CD4-positive, alpha-beta T cell treated with Interleukin-10 for 1 hour (primary cell): ENCODE data around the gene ARL6IP4.
"Not testable (repeated sequence)": the region's sequence is repeated elsewhere in the genome, so short reads cannot be mapped to it uniquely, and the experiment has no call there.

Source experiments
- DNase-seq: peaks from one replicate; pipeline ENCODE4 v3.0.0-alpha.2; 2020

The ARL6IP4 gene

GRCh38 chr12:123013185-123014095 is 33.0 kb downstream of the ARL6IP4 start:
- DNase-seq: no peak

- DNase-seq: not testable (repeated sequence)
Measured at GRCh38 chr12:123014473-123014872, 34.0 kb downstream of the ARL6IP4 start.

- DNase-seq: no peak
Measured at GRCh38 chr12:123017753-123018152, 37.3 kb downstream of the ARL6IP4 start.

- DNase-seq: no peak
Measured at GRCh38 chr12:123019841-123020138, 39.3 kb downstream of the ARL6IP4 start.

- DNase-seq: no peak
Measured at GRCh38 chr12:123021688-123022604, 41.5 kb downstream of the ARL6IP4 start.

GRCh38 chr12:123022846-123023245 is 42.4 kb downstream of the ARL6IP4 start:
- DNase-seq: no peak

- DNase-seq: no peak
Measured at GRCh38 chr12:123024819-123025391, 44.4 kb downstream of the ARL6IP4 start.

- no peak for DNase-seq
Measured at GRCh38 chr12:123026094-123026853, 45.8 kb downstream of the ARL6IP4 start.

GRCh38 chr12:123027726-123028445 is 47.4 kb downstream of the ARL6IP4 start:
- DNase-seq: no peak

GRCh38 chr12:123028475-123028874 is 48.0 kb downstream of the ARL6IP4 start:
- DNase-seq: no peak

GRCh38 chr12:123029550-123029949 is 49.1 kb downstream of the ARL6IP4 start:
- no peak for DNase-seq

GRCh38 chr12:123030686-123031085 is 50.2 kb downstream of the ARL6IP4 start:
- no peak for DNase-seq

- DNase-seq: no peak
Measured at GRCh38 chr12:123031171-123031845, 50.8 kb downstream of the ARL6IP4 start.
